H1 (cell line): ENCODE measurements around the gene SLC66A1. TPM values are rescaled to one million over a fixed set of nuclear protein-coding genes. Genes with fewer than 3 reads are reported as not detected.

Experiments used
- CTCF ChIA-PET: fragments of 300-600 bp; sonication (Branson Sonifier 250); formaldehyde crosslinking; loops from one replicate; lab custom pipeline; 2021; ENCODE audit not compliant: partially characterized antibody; lab: Charles Lee
- POLR2A ChIA-PET: fragments of 300-600 bp; sonication (Branson Sonifier 250); formaldehyde crosslinking; loops from one replicate; lab custom pipeline; 2021; ENCODE audit warnings: inconsistent platforms; ENCODE audit not compliant: partially characterized antibody; lab: Charles Lee
- DNase-seq, 2 experiments: peaks; one replicate each; pipeline versions ENCODE4 v3.0.0 to v3.0.0-alpha.2; 2010 to 2022; ENCODE audit warnings: low spot score in 2 of 2, low read depth in 1 of 2, mixed read lengths in 1 of 2
- FAIRE-seq: peaks from 2 replicates; lab custom pipeline; 2011; peaks lifted over from hg19 to GRCh38; lab: Jason Lieb, UNC
- H2AFZ ChIP-seq: 2 replicates; pipeline ENCODE4 v1.8.1; 2012; ENCODE audit warnings: low read length, inconsistent platforms
- H2AK5ac ChIP-seq: 2 replicates; pipeline ENCODE4 v1.6.1; 2013; ENCODE audit warnings: low read depth, low read length
- H2BK120ac ChIP-seq: replicated peaks from 2 replicates; pipeline ENCODE3; 2013; ENCODE audit warnings: low read depth, low read length, inconsistent platforms
- H2BK12ac ChIP-seq: 2 replicates; pipeline ENCODE4 v1.6.1; 2013; ENCODE audit warnings: low read depth, low read length
- H2BK15ac ChIP-seq: 2 replicates; pipeline ENCODE4 v1.6.1; 2013; ENCODE audit warnings: low read length
- H2BK20ac ChIP-seq: 2 replicates; pipeline ENCODE4 v1.6.1; 2013; ENCODE audit warnings: low read length
- H2BK5ac ChIP-seq: 2 replicates; pipeline ENCODE4 v1.6.1; 2013; ENCODE audit warnings: low read depth, low read length
- H3K14ac ChIP-seq: 2 replicates; pipeline ENCODE4 v1.6.1; 2013; ENCODE audit warnings: inconsistent platforms; ENCODE audit not compliant: insufficient read length
- H3K18ac ChIP-seq: 2 replicates; pipeline ENCODE4 v1.6.1; 2013; ENCODE audit warnings: low read length; ENCODE audit errors: extremely low read depth
- H3K23ac ChIP-seq: 2 replicates; pipeline ENCODE4 v1.6.1; 2013; ENCODE audit warnings: inconsistent platforms; ENCODE audit not compliant: insufficient read length
- H3K23me2 ChIP-seq: 2 replicates; pipeline ENCODE4 v1.6.1; 2013; ENCODE audit warnings: low read depth, low read length
- H3K27ac ChIP-seq: 2 replicates; pipeline ENCODE4 v1.6.1; 2011; ENCODE audit warnings: low read depth, low read length, inconsistent platforms
- H3K27me3 ChIP-seq, 4 experiments: replicated peaks in 1 of 4; 1 replicate in 1 of 4; 2 replicates in 3 of 4; pipeline versions ENCODE4 v1.6.1 to v1.8.1; 2011 to 2013; ENCODE audit warnings: low read length in 3 of 4, mild to moderate bottlenecking in 3 of 4, inconsistent platforms in 2 of 4, mixed read lengths in 2 of 4, moderate library complexity in 1 of 4; ENCODE audit not compliant: control insufficient read depth in 3 of 4, insufficient read depth in 3 of 4; ENCODE audit errors: extremely low read depth in 1 of 4
- H3K36me3 ChIP-seq, 4 experiments: 2 replicates each; pipeline versions ENCODE4 v1.6.1 to v1.8.1; 2011 to 2013; ENCODE audit warnings: mild to moderate bottlenecking in 4 of 4, low read length in 3 of 4, moderate library complexity in 2 of 4, control low read depth in 1 of 4, inconsistent platforms in 1 of 4; ENCODE audit not compliant: insufficient read depth in 4 of 4, control insufficient read depth in 2 of 4
- H3K4ac ChIP-seq: replicated peaks from 2 replicates; pipeline ENCODE3; 2013; ENCODE audit warnings: low read length, low read depth, mixed read lengths, inconsistent platforms; ENCODE audit not compliant: insufficient read length
- H3K4me1 ChIP-seq, 4 experiments: replicated peaks in 1 of 4; 1 replicate in 1 of 4; 2 replicates in 3 of 4; pipeline versions ENCODE4 v1.6.1 to v1.8.1; 2011 to 2013; ENCODE audit warnings: low read length in 3 of 4, inconsistent platforms in 2 of 4, mixed read lengths in 1 of 4; ENCODE audit not compliant: insufficient read depth in 4 of 4, control insufficient read depth in 3 of 4
- H3K4me2 ChIP-seq, 2 experiments: 2 replicates each; pipeline versions ENCODE4 v1.6.1 to v1.8.1; 2011 to 2013; ENCODE audit warnings: low read depth in 2 of 2, low read length in 2 of 2, control low read depth in 1 of 2, inconsistent platforms in 1 of 2, mild to moderate bottlenecking in 1 of 2; ENCODE audit not compliant: insufficient read depth in 1 of 2
- H3K4me3 ChIP-seq, 4 experiments: fragments of 200-600, 300-600 bp in 1 of 4; sonication (generic), shearing (Covaris generic), sonication (Bioruptor Twin) in 1 of 4; 2 replicates each; pipeline versions ENCODE4 v1.5.1 to v1.8.1; 2011 to 2016; ENCODE audit warnings: low read length in 4 of 4, low read depth in 3 of 4, control low read depth in 2 of 4, inconsistent platforms in 2 of 4, mild to moderate bottlenecking in 2 of 4, mixed read lengths in 1 of 4, moderate library complexity in 1 of 4; ENCODE audit not compliant: insufficient read depth in 2 of 4; ENCODE audit errors: extremely low read depth in 1 of 4
- H3K56ac ChIP-seq: replicated peaks from 2 replicates; pipeline ENCODE3; 2013; ENCODE audit warnings: low read depth, mild to moderate bottlenecking, mixed read lengths, low read length, inconsistent platforms; ENCODE audit not compliant: insufficient read length
- H3K79me1 ChIP-seq: 2 replicates; pipeline ENCODE4 v1.6.1; 2013; ENCODE audit warnings: low read depth, low read length, control low read depth
- H3K79me2 ChIP-seq, 2 experiments: 2 replicates each; pipeline versions ENCODE4 v1.6.1 to v1.8.1; 2012 to 2013; ENCODE audit warnings: low read length in 2 of 2, mild to moderate bottlenecking in 2 of 2, inconsistent platforms in 1 of 2; ENCODE audit not compliant: insufficient read depth in 2 of 2, control insufficient read depth in 1 of 2
- H3K9ac ChIP-seq, 4 experiments: replicated peaks in 1 of 4; 1 replicate in 1 of 4; 2 replicates in 3 of 4; pipeline versions ENCODE4 v1.6.1 to v1.8.1; 2011 to 2013; ENCODE audit warnings: low read depth in 3 of 4, low read length in 3 of 4, control low read depth in 2 of 4, mild to moderate bottlenecking in 2 of 4, moderate library complexity in 2 of 4, inconsistent platforms in 1 of 4; ENCODE audit errors: extremely low read depth in 1 of 4
- H3K9me3 ChIP-seq, 2 experiments: 2 replicates each; pipeline versions ENCODE4 v1.6.1 to v1.8.1; 2012 to 2013; ENCODE audit warnings: mild to moderate bottlenecking in 2 of 2, moderate library complexity in 2 of 2, control low read depth in 1 of 2, inconsistent platforms in 1 of 2, low read depth in 1 of 2, low read length in 1 of 2, mixed read lengths in 1 of 2; ENCODE audit not compliant: insufficient read depth in 2 of 2
- H4K20me1 ChIP-seq, 2 experiments: replicated peaks in 1 of 2; 2 replicates each; pipeline versions ENCODE3 to v1.8.1; 2011 to 2013; ENCODE audit warnings: inconsistent platforms in 2 of 2, low read length in 2 of 2, mild to moderate bottlenecking in 1 of 2; ENCODE audit not compliant: insufficient read depth in 2 of 2, control insufficient read depth in 1 of 2
- H4K5ac ChIP-seq: 2 replicates; pipeline ENCODE4 v1.6.1; 2013; ENCODE audit warnings: low read length, low read depth, mixed read lengths, inconsistent platforms; ENCODE audit not compliant: insufficient read length
- H4K8ac ChIP-seq: 2 replicates; pipeline ENCODE4 v1.8.0; 2013; ENCODE audit warnings: mild to moderate bottlenecking, moderate library complexity, low read length, inconsistent platforms; ENCODE audit not compliant: insufficient read depth; ENCODE audit errors: extremely low read depth
- H4K91ac ChIP-seq: replicated peaks from 2 replicates; pipeline ENCODE3; 2013; ENCODE audit warnings: low read length, mixed read lengths, inconsistent platforms; ENCODE audit not compliant: insufficient read length
- CBX8 ChIP-seq: fragments of 300-800, 300-1000 bp; sonication (generic); IDR thresholded peaks from 2 replicates; pipeline ENCODE4 v1.7.1; 2016; ENCODE audit warnings: low read depth, low read length, borderline replicate concordance
- RAD21 ChIP-seq, 2 experiments: IDR thresholded peaks in 1 of 2; conservative IDR thresholded peaks in 1 of 2; 2 replicates each; pipeline ENCODE4 v1.6.1; 2011; ENCODE audit warnings: low read depth in 2 of 2, low read length in 2 of 2, improper control_type of control experiment in 1 of 2, inconsistent platforms in 1 of 2, mild to moderate bottlenecking in 1 of 2, moderate library complexity in 1 of 2
- SP4 ChIP-seq: IDR thresholded peaks from 2 replicates; pipeline ENCODE4 v1.6.1; 2012; ENCODE audit warnings: low read length, inconsistent platforms
- WGBS, 2 experiments: shearing (Covaris generic) in 1 of 2; methylation state at CpG; one replicate each; pipeline versions ENCODE4 v1.1.6 to v1.1.7; 2013 to 2015; ENCODE audit warnings: low lambda C conversion rate in 2 of 2, mixed read lengths in 2 of 2, inconsistent platforms in 1 of 2, low coverage in 1 of 2, missing lambda C conversion rate in 1 of 2; ENCODE audit not compliant: insufficient replicate concordance in 2 of 2, insufficient coverage in 1 of 2, insufficient read length in 1 of 2; ENCODE audit errors: extremely low coverage in 1 of 2, missing lambda C conversion rate in 1 of 2; 5-methylcytosine and 5-hydroxymethylcytosine counted together
- polyA plus RNA-seq, 7 experiments: library from polyadenylated mRNA; depleted of rRNA in 3 of 7; stranded (reverse) in 5 of 7; unstranded in 2 of 7; fragments of >200 nt in 5 of 7; fragments of 200-250 nt in 2 of 7; gene quantifications; 1 replicate in 5 of 7; 2 replicates in 1 of 7; 4 replicates in 1 of 7; pipeline versions ENCODE4 v1.2.1 to v1.2.3, GENCODE V29; 2011 to 2013; ENCODE audit warnings: missing spikeins in 2 of 7, mixed read lengths in 2 of 7
- total RNA-seq: library from RNA; stranded (reverse); fragmentation: NEBNext Ultra II Directional; extraction: Animal tissue kit (Norgen Biotek cat#: 25700); gene quantifications from 2 replicates; pipeline ENCODE4 v1.2.1, GENCODE V29; 2021

Gene SLC66A1
- total and polyA plus RNA-seq, 2 of the 8 experiments (the other 6 are each of a cell fraction or from before 2014, with no cell fraction given): 16.8 to 27.9 TPM

- no peak overlapping the region for H3K9ac ChIP-seq
- FAIRE-seq (no peak), DNase-seq (no peak)
- no peak overlapping the region for H3K23ac ChIP-seq
- ChIA-PET POLR2A (interaction anchor here (0.9 to 1.1 kb wide), 2 partner anchors 27 to 104 kb away, joined by 3 read pairs; no protein-coding TSS in a partner anchor), CTCF (interaction anchor here (0.8 to 9.2 kb wide), 25 partner anchors 10 to 430 kb away, joined by 3 to 70 read pairs (median 9); no protein-coding TSS in a partner anchor)
- no peak overlapping the region for H3K14ac ChIP-seq
- H4K5ac ChIP-seq: no peak overlapping the region
- 92% methylated on average over 6 of the region's 6 CpGs; no CpG with 5 or more reads in 1 of the 2 experiments for WGBS, 2 experiments
- peaks cover 5 to 38% (median 17%) of the 10 kb centered on the region in 4 experiments; a peak in 6 of 8 replicates for H3K36me3 ChIP-seq
- no peak overlapping the region for H4K8ac ChIP-seq
- no peaks in the 10 kb centered on the region for H3K9me3 ChIP-seq
- H3K79me1 ChIP-seq: peaks cover 5% of the 10 kb centered on the region
- no peak overlapping the region for H2BK120ac ChIP-seq
- no peak overlapping the region for H2AK5ac ChIP-seq
- H2BK20ac ChIP-seq: no peak overlapping the region
- H3K4ac ChIP-seq: no peak overlapping the region
- no peak for TF ChIP-seq CBX8
- no peak for TF ChIP-seq RAD21 (IDR thresholded peaks at IDR 0.05 in 1 of 2, conservative IDR thresholded peaks at IDR 0.05 in 1 of 2; ENCODE audit: low read depth in 2 of 2, low read length in 2 of 2)
- TF ChIP-seq SP4: no peak
- H2BK12ac ChIP-seq: no peak overlapping the region
- no peak overlapping the region for H2BK5ac ChIP-seq
- H2AFZ ChIP-seq: no peak overlapping the region
- H2BK15ac ChIP-seq: no peak overlapping the region
- H4K91ac ChIP-seq: no peak overlapping the region
- no peak overlapping the region for H3K4me3 ChIP-seq
- H3K27me3 ChIP-seq: no peaks in the 10 kb centered on the region
- no peak overlapping the region for H3K27ac ChIP-seq
- no peak overlapping the region for H3K18ac ChIP-seq
- no peak overlapping the region for H3K56ac ChIP-seq
- no peaks in the 10 kb centered on the region for H3K23me2 ChIP-seq
- peaks cover 16 to 18% of the 10 kb centered on the region in 2 experiments for H4K20me1 ChIP-seq
- H3K4me1 ChIP-seq: no peaks in the 10 kb centered on the region
- no peak overlapping the region for H3K4me2 ChIP-seq
- H3K79me2 ChIP-seq: no peaks in the 10 kb centered on the region; a peak in 1 of 4 replicates
Measured at GRCh38 chr1:19375631-19376400, 63.7 kb downstream of the SLC66A1 start.
